ENCODE measurements around the gene ALDOB.

ALDOB gene

GRCh38 chr9:101463397-101463796, 27.8 kb upstream of the ALDOB start:
- DNase-seq: no peak

GRCh38 chr9:101462558-101462957, 27.0 kb upstream of the ALDOB start:
- H3K9me3 ChIP-seq: no peaks in the 10 kb centered on the region
- DNase-seq: no peak
- no peaks in the 10 kb centered on the region for H3K27me3 ChIP-seq
- TF ChIP-seq CTCF (IDR thresholded peaks at IDR 0.05; ENCODE audit: low read depth, low read length): no peak
- peaks cover 21% of the 10 kb centered on the region for H3K4me1 ChIP-seq
- no peak overlapping the region for H3K4me3 ChIP-seq (ENCODE audit: low read depth, low read length)
- H3K36me3 ChIP-seq: no peaks in the 10 kb centered on the region

More at GRCh38 chr9:101463397-101463796, 27.8 kb upstream of the ALDOB start:
- Histone ChIP-seq H3K36me3 (no peaks in the 10 kb centered on the region), H3K27me3 (no peaks in the 10 kb centered on the region), H3K4me1 (peaks cover 29% of the 10 kb centered on the region), H3K4me3 (ENCODE audit: low read depth, low read length) (no peak overlapping the region), H3K9me3 (no peaks in the 10 kb centered on the region)
- no peak for TF ChIP-seq CTCF (IDR thresholded peaks at IDR 0.05; ENCODE audit: low read depth, low read length)

DNA sequence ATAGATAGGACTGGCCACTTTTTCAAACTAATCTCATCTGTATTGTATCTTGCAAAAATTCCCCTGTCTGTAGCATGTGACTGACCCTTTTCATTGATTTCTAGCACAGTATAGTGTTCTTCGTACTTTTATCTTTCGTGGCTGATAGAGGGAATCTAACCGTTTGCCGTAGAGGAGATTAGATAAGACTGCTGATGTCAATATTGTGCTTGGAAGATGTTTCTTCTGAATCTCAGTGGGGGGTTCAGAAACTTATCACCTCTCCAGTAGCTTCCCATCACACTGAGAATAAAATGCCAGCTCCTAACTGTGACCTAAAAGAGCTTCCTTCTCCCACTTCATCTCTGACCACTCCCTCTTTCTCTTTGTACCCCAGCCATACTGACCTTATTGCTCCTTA, 25.4 kb upstream of the ALDOB start:
- DNase-seq: no peak
- H3K4me1 ChIP-seq: peaks cover 11% of the 10 kb centered on the region
- H3K36me3 ChIP-seq: no peaks in the 10 kb centered on the region
- no peaks in the 10 kb centered on the region for H3K9me3 ChIP-seq
- TF ChIP-seq CTCF (IDR thresholded peaks at IDR 0.05; ENCODE audit: low read depth, low read length): no peak
- H3K27me3 ChIP-seq: no peaks in the 10 kb centered on the region
- H3K4me3 ChIP-seq (ENCODE audit: low read depth, low read length): no peak overlapping the region

- DNase-seq: peak; percentile 36
- peak; percentile 93 for TF ChIP-seq CTCF (IDR thresholded peaks at IDR 0.05; ENCODE audit: low read depth, low read length)
- Histone ChIP-seq H3K27me3 (no peaks in the 10 kb centered on the region), H3K36me3 (no peaks in the 10 kb centered on the region), H3K4me3 (ENCODE audit: low read depth, low read length) (no peak overlapping the region), H3K4me1 (no peaks in the 10 kb centered on the region), H3K9me3 (no peaks in the 10 kb centered on the region)
These were observed 23.5 kb upstream of the ALDOB start for GRCh38 chr9:101458963-101459631.

DNA sequence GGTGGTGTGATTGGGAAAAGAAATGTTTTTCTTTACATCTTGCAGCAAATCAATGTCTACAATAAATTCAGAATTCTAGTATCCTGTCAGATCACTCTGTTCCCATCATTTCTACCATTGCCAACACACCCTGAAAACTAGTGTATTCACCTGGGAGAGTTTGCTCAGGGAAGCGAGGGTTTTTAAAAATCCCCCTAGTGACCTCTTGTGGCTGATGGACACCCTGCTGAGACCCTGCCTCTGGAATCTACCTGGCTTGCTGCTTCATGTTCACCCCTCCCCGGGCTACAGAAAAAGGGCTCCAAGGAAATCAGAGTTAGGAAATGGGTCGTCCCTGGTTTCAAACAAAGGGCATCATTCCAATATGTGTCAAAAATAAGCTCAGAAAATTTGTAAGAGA, 21.4 kb upstream of the ALDOB start:
- no peaks in the 10 kb centered on the region for H3K27me3 ChIP-seq
- H3K9me3 ChIP-seq: no peaks in the 10 kb centered on the region; the same call in 1 of the 2 replicates
- TF ChIP-seq CTCF (IDR thresholded peaks at IDR 0.05; ENCODE audit: low read depth, low read length): peak; percentile 46
- no peak overlapping the region for H3K4me3 ChIP-seq (ENCODE audit: low read depth, low read length)
- DNase-seq: no peak
- H3K36me3 ChIP-seq: no peaks in the 10 kb centered on the region
- no peaks in the 10 kb centered on the region for H3K4me1 ChIP-seq

DNA sequence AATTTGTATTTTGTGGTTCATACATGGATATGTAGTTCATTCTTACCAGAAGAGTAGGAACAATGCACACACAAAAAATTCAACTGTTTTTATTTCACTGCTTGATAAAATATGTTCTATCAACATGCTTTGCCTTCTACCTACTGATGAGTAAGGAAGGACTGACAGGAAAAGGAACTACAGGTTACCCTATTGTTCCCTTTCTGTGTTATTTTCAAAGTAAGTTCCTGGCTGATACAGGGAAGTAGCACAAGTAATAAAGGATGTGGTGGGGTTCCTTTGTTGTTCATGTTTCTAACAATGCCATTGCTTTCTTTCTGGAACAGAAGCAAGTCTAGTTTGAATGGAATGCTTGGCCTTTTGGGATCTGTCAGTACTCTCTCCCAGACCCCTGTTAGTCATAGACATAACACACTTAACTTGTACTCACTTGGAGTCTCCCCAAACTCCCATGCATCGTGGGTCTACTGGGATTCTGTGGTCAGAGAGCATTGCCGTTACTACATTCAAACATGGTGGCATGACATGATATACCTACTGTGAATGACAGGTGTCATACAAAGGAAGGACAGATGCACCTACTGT, 20.2 kb upstream of the ALDOB start:
- Histone ChIP-seq H3K9me3 (no peaks in the 10 kb centered on the region; the same call in 1 of the 2 replicates), H3K27me3 (no peaks in the 10 kb centered on the region), H3K4me1 (no peaks in the 10 kb centered on the region), H3K36me3 (no peaks in the 10 kb centered on the region), H3K4me3 (ENCODE audit: low read depth, low read length) (no peak overlapping the region)
- no peak for DNase-seq
- TF ChIP-seq CTCF (IDR thresholded peaks at IDR 0.05; ENCODE audit: low read depth, low read length): no peak
